HCT116 (cell line): ENCODE data around the gene NOC2L.

Experiments
- CTCF ChIP-seq, 3 experiments: fragments of 200-600 bp in 1 of 3; sonication (generic) in 1 of 3; IDR thresholded peaks in 2 of 3; conservative IDR thresholded peaks in 1 of 3; 2 replicates each; pipeline ENCODE4 v1.5.1; 2012 to 2017; ENCODE audit warnings: low read depth in 2 of 3, low read length in 2 of 3, antibody characterized with exemption in 1 of 3, borderline replicate concordance in 1 of 3, control low read depth in 1 of 3, mild to moderate bottlenecking in 1 of 3, mixed read lengths in 1 of 3, mixed run types in 1 of 3, moderate library complexity in 1 of 3; ENCODE audit not compliant: insufficient read depth in 1 of 3
- EZH2 ChIP-seq: fragments of 200-600 bp; sonication (generic); IDR thresholded peaks from 2 replicates; pipeline ENCODE4 v1.6.1; 2017; ENCODE audit warnings: antibody characterized with exemption, mixed run types
- EZH2phosphoT487 ChIP-seq: fragments of 200-600 bp; IDR thresholded peaks from 2 replicates; pipeline ENCODE4 v1.6.1; 2018; ENCODE audit warnings: antibody characterized with exemption, borderline replicate concordance
- POLR2A ChIP-seq: IDR thresholded peaks from 2 replicates; pipeline ENCODE4 v1.7.0; 2011; ENCODE audit warnings: borderline replicate concordance; ENCODE audit not compliant: insufficient read depth, insufficient read length; ENCODE audit errors: extremely low read depth
- POLR2AphosphoS5 ChIP-seq: IDR thresholded peaks from 2 replicates; pipeline ENCODE4 v1.6.1; 2011; ENCODE audit warnings: mild to moderate bottlenecking, low read depth, low read length, moderate library complexity
- SRF ChIP-seq: IDR thresholded peaks from 2 replicates; pipeline ENCODE4 v1.6.1; 2012; ENCODE audit warnings: low read depth

GRCh38 chr1:969260-969855 is 10.3 kb upstream of the NOC2L start:
- TF ChIP-seq CTCF (IDR thresholded peaks at IDR 0.05 in 2 of 3, conservative IDR thresholded peaks at IDR 0.05 in 1 of 3; ENCODE audit: borderline replicate concordance in 1 of 3, insufficient read depth in 1 of 3, low read depth in 2 of 3, low read length in 2 of 3) (no peak), POLR2AphosphoS5 (no peak), EZH2 (no peak), POLR2A (no peak), SRF (no peak), EZH2phosphoT487 (no peak)
